ENCODE measurements around the gene HAPLN3.

The HAPLN3 gene

GRCh38 chr15:88908123-88908522, 12.8 kb upstream of the HAPLN3 start:
- Histone ChIP-seq H3K27me3 (replicated peaks; ENCODE audit: control insufficient read depth, insufficient read depth, low read length) (no peaks in the 10 kb centered on the region; the same call in none of the 2 replicates), H3K36me3 (ENCODE audit: control insufficient read depth, insufficient read depth, low read length) (no peaks in the 10 kb centered on the region), H3K4me3 (replicated peaks; ENCODE audit: low read depth, low read length) (no peak overlapping the region)
- DNase-seq (ENCODE audit: extremely low read depth, insufficient read length) = no peak
- no peak for TF ChIP-seq CTCF (IDR thresholded peaks at IDR 0.05; ENCODE audit: insufficient read depth, low read length, poor library complexity, severe bottlenecking)

GRCh38 chr15:88907111-88907510, 11.8 kb upstream of the HAPLN3 start:
- TF ChIP-seq CTCF (IDR thresholded peaks at IDR 0.05; ENCODE audit: insufficient read depth, low read length, poor library complexity, severe bottlenecking) = no peak
- H3K27me3 ChIP-seq (replicated peaks; ENCODE audit: control insufficient read depth, insufficient read depth, low read length) = no peaks in the 10 kb centered on the region; the same call in 1 of the 2 replicates

GRCh38 chr15:88906551-88906950, 11.2 kb upstream of the HAPLN3 start:
- no peak for DNase-seq (ENCODE audit: extremely low read depth, insufficient read length)
- Histone ChIP-seq H3K36me3 (ENCODE audit: control insufficient read depth, insufficient read depth, low read length) (no peaks in the 10 kb centered on the region), H3K27me3 (replicated peaks; ENCODE audit: control insufficient read depth, insufficient read depth, low read length) (no peaks in the 10 kb centered on the region; the same call in 1 of the 2 replicates), H3K4me3 (replicated peaks; ENCODE audit: low read depth, low read length) (no peak overlapping the region)
- TF ChIP-seq CTCF (IDR thresholded peaks at IDR 0.05; ENCODE audit: insufficient read depth, low read length, poor library complexity, severe bottlenecking) = no peak

More at GRCh38 chr15:88907111-88907510, 11.8 kb upstream of the HAPLN3 start:
- no peak overlapping the region for H3K4me3 ChIP-seq (replicated peaks; ENCODE audit: low read depth, low read length)
- DNase-seq (ENCODE audit: extremely low read depth, insufficient read length) = no peak
- no peaks in the 10 kb centered on the region for H3K36me3 ChIP-seq (ENCODE audit: control insufficient read depth, insufficient read depth, low read length)

- TF ChIP-seq CTCF (IDR thresholded peaks at IDR 0.05; ENCODE audit: insufficient read depth, low read length, poor library complexity, severe bottlenecking) = no peak
- H3K4me3 ChIP-seq (replicated peaks; ENCODE audit: low read depth, low read length) = no peak overlapping the region
- H3K36me3 ChIP-seq (ENCODE audit: control insufficient read depth, insufficient read depth, low read length) = no peaks in the 10 kb centered on the region
- no peaks in the 10 kb centered on the region; the same call in 1 of the 2 replicates for H3K27me3 ChIP-seq (replicated peaks; ENCODE audit: control insufficient read depth, insufficient read depth, low read length)
- no peak for DNase-seq (ENCODE audit: extremely low read depth, insufficient read length)
Observed at GRCh38 chr15:88906130-88906529, 10.8 kb upstream of the HAPLN3 start.

GRCh38 chr15:88905576-88905975, 10.2 kb upstream of the HAPLN3 start:
- TF ChIP-seq CTCF (IDR thresholded peaks at IDR 0.05; ENCODE audit: insufficient read depth, low read length, poor library complexity, severe bottlenecking) = no peak
- Histone ChIP-seq H3K36me3 (ENCODE audit: control insufficient read depth, insufficient read depth, low read length) (no peaks in the 10 kb centered on the region), H3K27me3 (replicated peaks; ENCODE audit: control insufficient read depth, insufficient read depth, low read length) (no peaks in the 10 kb centered on the region; the same call in 1 of the 2 replicates), H3K4me3 (replicated peaks; ENCODE audit: low read depth, low read length) (no peak overlapping the region)
- no peak for DNase-seq (ENCODE audit: extremely low read depth, insufficient read length)

All from GM06990 (cell line).